GM18951 (cell line): ENCODE data around the gene FMN1.

Source experiments
- POLR2A ChIP-seq: IDR thresholded peaks from 4 replicates; pipeline ENCODE4 v1.6.1; 2011; ENCODE audit warnings: mild to moderate bottlenecking; ENCODE audit not compliant: insufficient read length, insufficient read depth; ENCODE audit errors: extremely low read depth
- in situ Hi-C: fragments of 300-500 bp; cut with MboI; formaldehyde crosslinking; loops from one replicate; pipeline ENCODE4 v1.12.0; 2022; ENCODE audit warnings: low sequenced_read_pairs, mixed read lengths, inconsistent platforms; ENCODE audit not compliant: unreplicated experiment

FMN1 gene

DNA sequence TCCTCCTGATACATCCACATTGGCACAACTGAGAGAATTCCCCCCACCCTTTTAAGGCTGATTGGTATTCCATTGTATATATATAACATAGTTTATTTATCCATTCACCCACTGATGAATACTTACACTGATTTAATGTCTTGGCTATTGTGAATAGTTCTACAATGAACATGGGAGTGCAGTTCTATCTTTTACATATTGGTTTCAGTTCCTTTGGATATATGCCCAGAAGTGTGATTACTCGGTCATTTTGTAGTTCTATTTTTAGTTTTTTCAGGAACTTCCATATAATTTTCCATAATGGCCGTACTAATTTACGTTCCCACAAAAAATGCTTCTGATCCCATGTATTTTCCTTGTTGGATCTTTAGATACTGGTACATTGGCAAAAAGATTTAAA is 135.3 kb downstream of the FMN1 start:
- no peak for TF ChIP-seq POLR2A

DNA sequence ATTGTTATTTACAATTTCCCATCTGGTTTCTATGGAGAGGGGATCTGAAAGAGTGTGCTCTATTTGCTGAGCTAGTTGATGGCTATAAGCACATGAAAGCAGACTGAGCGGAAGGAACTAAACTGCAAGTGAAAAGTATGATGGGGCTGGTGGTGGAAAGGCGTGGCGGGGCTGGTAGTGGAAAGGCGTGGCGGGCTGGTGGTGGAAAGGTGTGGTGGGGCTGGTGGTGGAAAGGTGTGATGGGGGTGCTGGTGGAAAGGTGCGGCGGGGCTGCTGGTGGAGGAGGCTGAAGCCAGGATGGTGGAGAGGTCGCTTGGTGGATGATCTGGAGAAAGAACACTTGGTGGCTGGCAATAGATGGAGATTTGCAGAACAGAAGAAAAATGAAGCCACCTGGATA is 136.7 kb downstream of the FMN1 start:
- no peak for TF ChIP-seq POLR2A
- in situ Hi-C loops, result no loop called here

More for the DNA sequence above, 135.3 kb downstream of the FMN1 start:
- in situ Hi-C loops, result no loop called here

DNA sequence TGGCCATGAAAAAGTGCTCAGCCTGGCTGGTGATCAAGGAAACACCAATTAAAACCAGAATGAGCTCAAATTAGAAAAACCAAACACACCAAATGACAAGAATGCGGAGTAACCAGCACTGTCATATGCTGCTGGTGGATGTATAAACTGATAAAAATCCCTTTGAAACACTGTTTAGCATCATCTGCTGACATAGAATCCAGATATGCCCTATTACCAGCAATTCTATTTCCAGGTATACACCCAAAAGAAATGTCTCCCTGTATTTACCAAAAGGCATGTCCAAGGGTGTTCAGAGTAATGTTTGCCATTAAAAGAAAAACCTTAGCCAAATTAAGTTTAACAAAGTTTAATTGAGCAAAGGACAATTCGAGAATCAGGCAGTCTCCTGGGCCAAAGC is 138.6 kb downstream of the FMN1 start:
- in situ Hi-C loops, result no loop called here
- no peak for TF ChIP-seq POLR2A

DNA sequence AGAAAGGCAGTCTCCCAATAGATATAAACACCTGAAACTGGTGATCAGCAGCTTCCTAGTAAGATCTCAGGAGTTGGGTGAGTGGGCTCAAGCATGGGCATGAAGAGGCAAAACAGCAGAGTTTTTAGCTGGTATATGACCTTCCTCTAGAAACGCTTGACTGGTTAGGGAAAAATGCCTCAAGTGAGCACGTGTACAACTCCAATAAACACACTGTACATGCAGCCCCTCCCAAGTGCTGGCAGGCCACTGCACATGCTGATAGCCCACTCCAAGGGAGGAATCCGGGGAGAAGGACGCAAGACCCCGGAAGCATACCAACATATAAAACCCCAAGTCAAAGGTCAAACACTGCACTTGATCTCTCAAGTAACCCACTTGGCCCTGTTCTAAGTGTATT is 143.0 kb downstream of the FMN1 start:
- in situ Hi-C loops, result no loop called here
- TF ChIP-seq POLR2A, result no peak

DNA sequence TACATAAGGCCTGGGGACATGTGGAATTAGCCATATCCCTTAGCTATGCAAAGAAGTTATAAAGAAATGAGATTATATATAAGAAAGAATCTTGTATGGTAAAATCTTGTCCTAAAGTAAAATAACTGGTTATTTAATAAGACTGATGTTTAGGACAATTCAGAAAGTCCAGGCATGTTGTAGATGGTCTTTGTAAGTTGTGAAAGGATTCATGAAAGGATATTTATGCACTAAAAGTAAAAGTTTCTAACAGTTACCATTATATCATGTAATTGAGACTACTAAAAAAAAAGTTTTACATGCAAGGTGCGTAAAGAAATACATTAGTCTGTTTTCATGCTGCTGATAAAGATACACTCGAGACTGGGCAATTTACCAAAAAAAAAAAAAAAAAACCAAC is 146.3 kb downstream of the FMN1 start:
- in situ Hi-C loops, result no loop called here
- no peak for TF ChIP-seq POLR2A

DNA sequence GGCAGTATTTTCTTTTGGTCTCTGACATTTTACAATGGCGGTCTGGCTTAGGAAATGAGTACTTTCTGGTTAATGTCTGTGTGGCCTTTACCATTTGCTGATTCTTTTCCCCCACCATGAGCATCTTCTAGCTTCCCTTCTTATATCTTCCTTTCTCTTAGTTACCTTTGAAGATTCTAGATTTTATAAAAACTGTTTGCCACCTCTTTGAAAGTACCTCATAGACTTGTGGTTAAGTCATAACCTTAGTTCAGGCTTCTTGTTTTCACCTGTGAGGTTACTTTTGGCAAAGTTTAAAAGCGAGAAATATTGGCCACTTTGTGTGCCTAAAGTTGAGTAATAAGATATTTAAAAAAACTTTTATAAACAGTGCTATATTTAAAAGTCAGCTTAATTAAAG is 147.4 kb downstream of the FMN1 start:
- in situ Hi-C loops, result no loop called here

DNA sequence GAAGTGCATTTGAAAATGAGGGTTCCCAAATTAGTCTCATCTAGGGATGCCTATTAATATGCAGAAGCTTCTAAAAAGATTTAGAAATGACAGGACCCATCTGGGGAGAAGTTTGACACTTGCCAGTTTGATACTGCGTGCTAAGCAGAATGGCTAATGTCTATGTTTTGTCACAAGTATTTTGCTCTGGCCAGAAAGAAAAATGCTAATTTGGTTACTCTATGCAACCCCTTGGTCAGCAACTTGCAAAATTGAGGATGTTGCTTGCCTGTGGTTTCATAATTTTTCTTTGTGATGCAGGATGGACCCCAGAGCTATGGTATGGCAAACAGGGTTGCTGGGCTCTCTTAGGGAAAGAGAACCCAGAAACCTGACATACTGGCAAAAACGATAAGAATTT is 148.2 kb downstream of the FMN1 start:
- in situ Hi-C loops, result no loop called here
- TF ChIP-seq POLR2A, result no peak

More for the DNA sequence above, 147.4 kb downstream of the FMN1 start:
- no peak for TF ChIP-seq POLR2A

DNA sequence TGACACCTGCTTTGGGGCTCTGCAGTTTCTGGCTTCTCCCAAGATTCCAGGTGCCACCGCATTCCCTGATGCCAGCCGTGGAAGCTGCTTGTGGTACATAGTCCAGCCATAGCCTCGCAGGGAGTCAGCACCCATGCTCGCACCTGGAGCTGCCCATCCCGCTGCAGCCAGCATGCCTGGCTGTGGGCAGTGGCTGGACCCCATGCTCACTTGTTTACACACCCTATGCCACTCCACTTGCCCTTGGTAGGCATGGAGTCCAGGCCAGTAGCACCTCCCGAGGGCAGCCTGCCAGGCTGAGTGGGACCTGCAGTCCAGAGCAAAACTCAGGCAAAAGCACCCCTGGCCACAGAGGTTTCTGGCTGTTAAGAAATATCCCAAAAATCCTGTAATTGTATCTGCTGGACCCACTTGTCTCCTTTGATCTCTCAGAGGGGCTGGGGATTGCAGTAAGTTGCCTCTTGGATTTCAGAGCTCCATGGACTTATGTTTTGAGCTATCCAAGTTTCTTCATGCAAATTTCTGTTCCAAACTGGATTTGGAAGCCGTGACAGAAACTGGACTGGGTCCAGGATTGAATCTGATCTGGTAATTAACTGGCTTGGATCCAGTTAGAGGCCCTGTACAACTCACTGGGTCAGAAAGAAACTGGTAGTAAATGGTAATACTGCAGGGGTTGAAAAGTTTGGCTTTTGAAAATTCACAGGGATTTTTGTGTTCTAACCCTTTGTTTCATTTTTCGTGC is 149.3 kb downstream of the FMN1 start:
- in situ Hi-C loops, result no loop called here
- no peak for TF ChIP-seq POLR2A

DNA sequence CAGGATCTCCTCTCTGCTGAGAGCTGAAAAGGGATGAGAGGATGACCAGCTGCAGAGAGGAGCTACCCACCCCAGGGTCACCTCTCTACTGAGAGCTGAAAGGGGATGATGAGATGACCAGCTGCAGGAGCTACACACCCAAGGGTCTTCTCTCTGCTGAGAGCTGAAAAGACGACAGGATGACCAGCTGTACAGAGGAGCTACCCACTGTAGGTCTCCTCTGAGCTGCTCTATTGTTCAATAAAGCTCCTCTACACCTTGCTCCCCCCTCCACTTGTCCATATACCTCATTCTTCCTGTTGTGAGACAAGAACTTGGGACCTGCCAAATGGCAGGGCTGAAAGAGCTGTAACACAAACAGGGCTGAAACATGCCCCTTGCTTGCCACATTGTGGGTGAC is 149.9 kb downstream of the FMN1 start:
- in situ Hi-C loops, result no loop called here
- TF ChIP-seq POLR2A, result no peak

DNA sequence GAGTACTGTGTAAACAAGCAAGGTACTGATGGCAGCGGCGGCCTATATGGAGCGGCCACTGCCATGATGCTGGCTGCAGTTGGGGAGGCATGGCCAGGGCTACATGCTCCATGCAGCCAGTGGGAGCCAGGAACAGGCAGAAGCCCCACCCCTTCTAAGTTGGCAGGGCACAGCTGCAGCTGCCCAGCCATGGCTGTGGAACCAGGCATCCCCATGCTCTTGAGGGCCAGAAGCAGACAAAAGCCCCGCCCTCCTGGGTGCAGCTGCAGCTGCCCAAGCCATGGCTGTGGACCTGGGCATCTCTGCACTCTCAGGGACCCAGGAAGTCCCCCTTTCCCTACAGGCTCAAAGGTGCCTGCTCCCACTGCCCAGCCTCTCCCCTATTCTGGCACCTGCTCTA is 150.9 kb downstream of the FMN1 start:
- in situ Hi-C loops, result no loop called here
- TF ChIP-seq POLR2A, result no peak

DNA sequence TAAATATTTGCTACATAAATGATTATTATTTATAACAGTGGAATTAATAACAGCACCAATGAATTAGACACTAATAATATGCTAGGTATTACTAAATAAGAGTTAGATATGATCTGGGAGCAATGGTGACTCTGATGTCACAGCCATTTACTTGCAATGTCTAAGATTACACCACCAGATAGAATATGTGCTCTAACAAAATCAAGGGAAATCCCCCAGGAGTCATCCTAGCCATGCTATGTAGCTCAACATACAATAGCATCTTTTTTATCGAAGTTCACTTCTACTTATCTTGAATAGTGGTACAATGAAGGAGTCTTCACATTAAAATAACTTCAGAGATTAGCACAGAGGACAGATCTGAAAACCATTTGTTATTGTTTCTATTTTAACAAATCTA is 154.0 kb downstream of the FMN1 start:
- in situ Hi-C loops, result no loop called here
- no peak for TF ChIP-seq POLR2A

DNA sequence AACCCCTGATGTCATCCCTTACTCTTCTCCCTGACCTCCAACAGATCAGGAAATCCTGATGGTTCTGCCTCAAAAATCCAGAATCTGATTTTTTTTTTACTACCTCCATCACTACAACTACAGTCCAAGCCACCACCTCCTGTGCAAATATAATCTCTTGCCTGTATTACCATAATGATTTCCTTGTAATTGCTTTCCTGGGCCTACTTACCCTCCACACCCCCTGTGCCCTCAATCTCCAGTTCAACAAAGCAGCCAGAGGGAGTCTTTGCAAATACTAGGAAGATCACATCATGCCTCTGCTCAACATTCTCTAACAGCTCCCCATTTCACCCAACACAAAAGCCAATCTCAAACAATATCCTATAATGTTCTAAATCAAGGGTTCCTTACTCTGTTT is 159.9 kb downstream of the FMN1 start:
- no peak for TF ChIP-seq POLR2A
- in situ Hi-C loops, result no loop called here

DNA sequence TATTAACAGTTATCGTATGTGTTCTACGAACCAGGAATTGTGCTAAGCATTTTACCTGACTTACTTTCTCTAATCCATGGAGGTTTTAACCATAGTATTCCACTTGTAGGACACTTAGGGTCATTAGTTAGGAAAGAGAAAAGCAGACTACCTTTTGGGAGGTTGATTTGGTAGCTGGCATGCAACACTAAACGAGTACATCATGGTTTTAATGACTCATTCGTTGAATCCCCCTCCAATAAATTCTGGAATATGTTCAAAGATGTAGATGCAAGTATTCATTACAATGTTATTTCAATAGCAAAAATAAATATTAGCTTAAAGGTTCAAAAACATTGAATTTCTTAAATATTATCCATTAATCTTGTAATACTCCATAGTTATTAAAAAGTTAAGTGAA is 162.5 kb downstream of the FMN1 start:
- TF ChIP-seq POLR2A, result no peak
- in situ Hi-C loops, result no loop called here

DNA sequence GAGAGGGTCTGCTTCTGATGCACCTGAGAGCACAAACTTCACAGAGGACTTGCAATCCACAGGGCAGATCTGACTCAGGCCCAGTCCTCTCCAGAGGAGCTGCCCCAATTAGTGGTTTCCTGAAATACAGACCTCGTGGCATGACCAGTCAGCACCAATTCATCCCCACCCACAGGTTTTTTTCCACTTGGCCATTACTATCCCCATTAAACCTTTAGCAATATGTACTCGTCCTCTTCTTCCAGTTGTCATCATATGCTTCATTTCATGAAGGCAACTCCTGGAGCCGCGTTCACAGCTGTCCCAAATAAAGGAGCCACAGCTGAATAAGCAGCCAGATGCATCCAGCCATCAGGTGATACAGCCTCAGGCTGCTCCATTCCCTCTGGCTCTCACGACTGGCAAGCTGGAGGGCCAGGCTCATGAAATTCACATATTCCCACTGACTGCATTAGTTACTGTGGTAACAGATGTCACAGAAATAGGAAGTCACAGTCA is 163.1 kb downstream of the FMN1 start:
- in situ Hi-C loops, result no loop called here

More for the DNA sequence above, 163.1 kb downstream of the FMN1 start:
- no peak for TF ChIP-seq POLR2A
